ENCODE data around the gene PSMB8.

PSMB8 gene

GRCh38 chr6:32851025-32851424 is 7.2 kb upstream of the PSMB8 start:
- peak overlapping the region; percentile 98; the same call in 1 of the 2 replicates for H3K4me2 ChIP-seq (ENCODE audit: low read length)
- H3K27me3 ChIP-seq (ENCODE audit: insufficient read depth, low read length): no peaks in the 10 kb centered on the region
- no peaks in the 10 kb centered on the region for H3K9me2 ChIP-seq (ENCODE audit: low read depth, low read length)
- H3K9ac ChIP-seq (ENCODE audit: low read length): no peak overlapping the region
- H3K4me3 ChIP-seq (ENCODE audit: low read depth, low read length, poor library complexity, severe bottlenecking): no peak overlapping the region
- no peak overlapping the region for H3K27ac ChIP-seq (ENCODE audit: low read depth, low read length, poor library complexity, severe bottlenecking)
- no peaks in the 10 kb centered on the region for H3K79me2 ChIP-seq (ENCODE audit: insufficient read depth, low read length)
- H4K20me1 ChIP-seq (ENCODE audit: insufficient read depth, low read length): no peaks in the 10 kb centered on the region
- TF ChIP-seq EZH2 (IDR thresholded peaks at IDR 0.05; ENCODE audit: borderline replicate concordance, low read length) (no peak), CTCF (IDR thresholded peaks at IDR 0.05; ENCODE audit: low read length) (no peak)
- no peaks in the 10 kb centered on the region for H3F3A ChIP-seq (ENCODE audit: insufficient read depth, low read length)
- H3K9me3 ChIP-seq (ENCODE audit: low read length): no peaks in the 10 kb centered on the region
- H3K4me1 ChIP-seq (ENCODE audit: insufficient read depth, low read length, severe bottlenecking): peaks cover 35% of the 10 kb centered on the region
- H3K36me3 ChIP-seq (ENCODE audit: insufficient read depth, low read length): peaks cover 53% of the 10 kb centered on the region
- no peak overlapping the region for H2AFZ ChIP-seq (ENCODE audit: low read length)

DNA sequence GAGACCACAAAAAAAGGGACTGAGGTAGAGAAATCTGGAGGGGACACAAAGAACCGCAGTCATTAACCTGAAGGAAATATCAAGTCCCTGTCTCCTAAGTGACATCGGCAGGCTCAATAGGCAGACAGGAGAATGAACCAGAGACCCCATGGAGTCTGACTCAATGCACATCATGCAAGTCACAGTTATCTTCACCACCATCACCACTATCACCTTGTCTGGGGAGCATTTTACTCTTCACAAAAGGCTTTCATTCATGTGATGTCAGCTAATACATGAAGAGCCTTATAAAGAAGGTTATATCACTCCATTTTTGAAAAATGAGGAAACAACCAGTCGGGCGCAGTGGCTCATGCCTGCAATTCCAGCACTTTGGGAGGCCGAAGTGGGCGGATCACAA is 5.3 kb upstream of the PSMB8 start:
- no peaks in the 10 kb centered on the region for H3K9me2 ChIP-seq (ENCODE audit: low read depth, low read length)
- H4K20me1 ChIP-seq (ENCODE audit: insufficient read depth, low read length): no peaks in the 10 kb centered on the region
- no peak overlapping the region for H3K27ac ChIP-seq (ENCODE audit: low read depth, low read length, poor library complexity, severe bottlenecking)
- H3K36me3 ChIP-seq (ENCODE audit: insufficient read depth, low read length): peaks cover 58% of the 10 kb centered on the region
- H3K4me3 ChIP-seq (ENCODE audit: low read depth, low read length, poor library complexity, severe bottlenecking): no peak overlapping the region
- no peak overlapping the region for H3K4me2 ChIP-seq (ENCODE audit: low read length)
- TF ChIP-seq CTCF (IDR thresholded peaks at IDR 0.05; ENCODE audit: low read length) (no peak), EZH2 (IDR thresholded peaks at IDR 0.05; ENCODE audit: borderline replicate concordance, low read length) (no peak)
- no peaks in the 10 kb centered on the region for H3K79me2 ChIP-seq (ENCODE audit: insufficient read depth, low read length)
- H3K27me3 ChIP-seq (ENCODE audit: insufficient read depth, low read length): no peaks in the 10 kb centered on the region
- H2AFZ ChIP-seq (ENCODE audit: low read length): no peak overlapping the region
- H3K9ac ChIP-seq (ENCODE audit: low read length): no peak overlapping the region
- no peaks in the 10 kb centered on the region for H3K9me3 ChIP-seq (ENCODE audit: low read length)
- no peaks in the 10 kb centered on the region for H3F3A ChIP-seq (ENCODE audit: insufficient read depth, low read length)
- H3K4me1 ChIP-seq (ENCODE audit: insufficient read depth, low read length, severe bottlenecking): peaks cover 39% of the 10 kb centered on the region

DNA sequence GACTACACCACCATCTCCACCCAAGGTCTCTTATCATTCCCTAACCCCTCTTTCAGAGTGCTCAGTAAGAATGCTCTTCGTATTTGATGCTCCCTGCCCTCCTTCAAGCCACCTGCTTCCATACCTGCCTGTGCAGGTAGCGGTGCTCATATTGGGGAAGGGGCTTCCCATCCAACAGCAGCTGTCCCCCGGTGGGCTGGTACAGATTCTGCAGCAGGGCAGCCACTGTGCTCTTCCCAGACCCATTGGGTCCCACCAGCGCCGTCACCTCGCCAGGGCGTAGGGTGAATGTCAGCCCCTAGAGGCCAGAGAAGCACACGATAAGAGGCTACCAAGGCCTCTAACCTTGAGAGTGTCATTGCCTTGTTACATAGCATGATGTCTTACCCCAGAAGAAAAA is 3.9 kb upstream of the PSMB8 start:
- H3K36me3 ChIP-seq (ENCODE audit: insufficient read depth, low read length): peaks cover 58% of the 10 kb centered on the region
- H3K27me3 ChIP-seq (ENCODE audit: insufficient read depth, low read length): no peaks in the 10 kb centered on the region

More for the DNA sequence above, 3.9 kb upstream of the PSMB8 start:
- no peak overlapping the region for H3K4me3 ChIP-seq (ENCODE audit: low read depth, low read length, poor library complexity, severe bottlenecking)
- no peaks in the 10 kb centered on the region for H3K9me2 ChIP-seq (ENCODE audit: low read depth, low read length)
- H3F3A ChIP-seq (ENCODE audit: insufficient read depth, low read length): no peaks in the 10 kb centered on the region
- H3K27ac ChIP-seq (ENCODE audit: low read depth, low read length, poor library complexity, severe bottlenecking): no peak overlapping the region
- no peaks in the 10 kb centered on the region for H4K20me1 ChIP-seq (ENCODE audit: insufficient read depth, low read length)
- H2AFZ ChIP-seq (ENCODE audit: low read length): no peak overlapping the region
- no peaks in the 10 kb centered on the region for H3K9me3 ChIP-seq (ENCODE audit: low read length)
- H3K79me2 ChIP-seq (ENCODE audit: insufficient read depth, low read length): no peaks in the 10 kb centered on the region
- no peak overlapping the region for H3K4me2 ChIP-seq (ENCODE audit: low read length)
- H3K9ac ChIP-seq (ENCODE audit: low read length): no peak overlapping the region
- peaks cover 49% of the 10 kb centered on the region for H3K4me1 ChIP-seq (ENCODE audit: insufficient read depth, low read length, severe bottlenecking)
- no peak for TF ChIP-seq CTCF (IDR thresholded peaks at IDR 0.05; ENCODE audit: low read length)
- TF ChIP-seq EZH2 (IDR thresholded peaks at IDR 0.05; ENCODE audit: borderline replicate concordance, low read length): no peak

Data from OCI-LY1 (cell line).